Retinal pigment epithelial cell (primary cell): ENCODE data around the gene PADI4.

Source experiments
- DNase-seq: peaks from one replicate; pipeline ENCODE4 v3.0.0-alpha.2; 2010; ENCODE audit warnings: low read depth
- H3K4me3 ChIP-seq: 2 replicates; pipeline ENCODE4 v1.5.1; 2011; ENCODE audit warnings: mild to moderate bottlenecking, low read length, control low read depth, moderate library complexity
- TF ChIP-seq, protein P1 (sequence below): conservative IDR thresholded peaks from 2 replicates; pipeline ENCODE4 v1.5.1; 2011; ENCODE audit warnings: low read depth, low read length, control low read depth, inconsistent platforms

PADI4 gene

DNA sequence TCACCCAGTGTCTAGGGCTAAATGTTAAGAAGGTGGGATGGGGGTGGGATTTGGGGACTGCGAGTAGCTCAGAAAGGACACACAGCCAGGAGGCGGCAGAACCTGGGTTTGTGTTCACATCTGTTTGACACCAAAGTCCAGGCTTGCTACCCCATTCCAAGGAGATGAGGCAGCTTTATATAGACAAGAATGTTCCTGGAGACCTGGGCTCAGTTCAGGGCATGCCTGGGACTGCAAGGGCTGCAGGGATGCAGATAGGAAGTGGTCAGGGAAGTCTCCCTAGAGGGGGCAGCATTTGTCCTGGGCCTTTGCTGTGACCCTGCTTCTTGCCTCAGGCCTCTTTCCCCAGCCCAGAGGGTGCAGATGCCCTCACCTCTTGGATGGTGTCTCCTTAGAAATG is 42.8 kb upstream of the PADI4 start:
- no peak for DNase-seq
- TF ChIP-seq, protein P1, sequence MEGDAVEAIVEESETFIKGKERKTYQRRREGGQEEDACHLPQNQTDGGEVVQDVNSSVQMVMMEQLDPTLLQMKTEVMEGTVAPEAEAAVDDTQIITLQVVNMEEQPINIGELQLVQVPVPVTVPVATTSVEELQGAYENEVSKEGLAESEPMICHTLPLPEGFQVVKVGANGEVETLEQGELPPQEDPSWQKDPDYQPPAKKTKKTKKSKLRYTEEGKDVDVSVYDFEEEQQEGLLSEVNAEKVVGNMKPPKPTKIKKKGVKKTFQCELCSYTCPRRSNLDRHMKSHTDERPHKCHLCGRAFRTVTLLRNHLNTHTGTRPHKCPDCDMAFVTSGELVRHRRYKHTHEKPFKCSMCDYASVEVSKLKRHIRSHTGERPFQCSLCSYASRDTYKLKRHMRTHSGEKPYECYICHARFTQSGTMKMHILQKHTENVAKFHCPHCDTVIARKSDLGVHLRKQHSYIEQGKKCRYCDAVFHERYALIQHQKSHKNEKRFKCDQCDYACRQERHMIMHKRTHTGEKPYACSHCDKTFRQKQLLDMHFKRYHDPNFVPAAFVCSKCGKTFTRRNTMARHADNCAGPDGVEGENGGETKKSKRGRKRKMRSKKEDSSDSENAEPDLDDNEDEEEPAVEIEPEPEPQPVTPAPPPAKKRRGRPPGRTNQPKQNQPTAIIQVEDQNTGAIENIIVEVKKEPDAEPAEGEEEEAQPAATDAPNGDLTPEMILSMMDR, result no peak
- H3K4me3 ChIP-seq, result no peak overlapping the region

DNA sequence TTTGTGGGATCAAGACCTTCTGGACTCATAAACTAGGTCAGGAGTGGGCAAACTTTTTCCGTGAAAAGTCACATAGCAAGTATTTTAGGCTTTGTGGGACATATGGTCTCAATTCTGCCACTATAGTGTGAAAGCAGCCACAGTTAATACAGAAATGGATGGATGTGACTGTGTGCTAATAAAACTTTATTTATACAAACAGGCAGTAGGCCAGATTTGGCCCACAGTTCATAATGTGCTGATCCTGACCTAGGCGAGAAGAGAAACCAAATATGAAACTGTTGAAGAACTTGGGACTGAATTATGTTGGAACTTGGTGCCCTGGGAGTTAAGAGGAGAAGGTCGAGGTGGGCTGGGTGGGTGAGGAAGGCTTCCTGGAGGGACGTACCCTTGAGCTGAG is 42.0 kb upstream of the PADI4 start:
- DNase-seq, result no peak
- TF ChIP-seq, protein P1, result no peak
- H3K4me3 ChIP-seq, result no peak overlapping the region

DNA sequence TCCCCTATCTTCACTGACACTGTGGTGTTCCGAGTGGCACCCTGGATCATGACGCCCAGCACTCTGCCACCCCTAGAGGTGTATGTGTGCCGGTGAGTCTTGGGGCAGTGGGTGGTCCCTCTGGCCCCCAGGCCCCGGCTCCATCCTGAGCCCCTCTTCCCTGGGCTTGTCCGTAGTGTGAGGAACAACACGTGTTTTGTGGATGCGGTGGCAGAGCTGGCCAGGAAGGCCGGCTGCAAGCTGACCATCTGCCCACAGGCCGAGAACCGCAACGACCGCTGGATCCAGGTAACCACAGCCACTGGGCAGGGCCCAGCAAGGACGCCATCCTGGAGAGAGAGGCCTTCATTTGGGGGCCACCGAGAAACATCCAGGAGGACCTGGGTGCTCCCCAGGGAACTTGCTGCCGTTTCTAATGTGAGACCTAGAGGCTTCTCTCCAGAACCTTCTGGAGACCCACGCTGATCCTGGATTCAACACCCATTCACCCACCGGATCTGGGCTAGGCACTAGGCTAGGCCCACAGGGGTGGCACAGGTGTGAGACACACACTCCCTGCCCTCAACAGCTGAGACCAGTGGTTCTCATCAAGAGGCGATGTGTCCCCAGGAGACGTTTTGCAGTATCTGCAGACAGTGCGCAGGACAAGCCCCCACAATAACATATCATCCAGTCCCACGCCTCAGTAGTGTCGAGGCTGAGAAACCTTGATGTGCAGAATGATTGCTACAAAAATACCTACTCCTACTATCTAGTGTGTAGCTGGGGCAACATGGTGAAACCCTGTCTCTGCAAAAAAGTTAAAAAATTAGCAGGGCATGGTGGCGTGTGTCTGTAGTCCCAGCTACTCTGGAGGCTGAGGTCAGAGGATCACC is 36.9 kb upstream of the PADI4 start:
- TF ChIP-seq, protein P1, result no peak
- no peak overlapping the region for H3K4me3 ChIP-seq
- no peak for DNase-seq

DNA sequence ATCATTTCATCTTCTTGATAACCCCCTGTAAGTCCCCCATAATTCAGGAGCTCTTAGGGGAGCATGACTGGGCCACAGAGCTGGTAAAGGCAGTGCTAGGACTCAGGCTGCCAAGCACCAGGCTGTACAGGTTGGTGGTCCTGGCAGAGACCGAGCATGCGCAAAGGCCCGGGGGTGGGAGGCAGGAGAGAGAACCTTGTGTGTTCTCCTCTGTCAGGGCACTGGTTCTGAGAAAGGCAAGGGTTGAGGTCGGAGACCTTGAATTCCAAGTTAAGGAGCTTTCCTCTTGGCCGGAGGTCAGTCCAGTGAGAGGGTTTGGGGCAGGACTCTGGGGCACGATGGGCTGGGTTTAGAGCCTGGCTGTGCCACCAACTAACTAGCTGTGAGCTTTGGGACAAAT is 35.9 kb upstream of the PADI4 start:
- no peak for DNase-seq
- TF ChIP-seq, protein P1, result no peak
- H3K4me3 ChIP-seq, result no peak overlapping the region

DNA sequence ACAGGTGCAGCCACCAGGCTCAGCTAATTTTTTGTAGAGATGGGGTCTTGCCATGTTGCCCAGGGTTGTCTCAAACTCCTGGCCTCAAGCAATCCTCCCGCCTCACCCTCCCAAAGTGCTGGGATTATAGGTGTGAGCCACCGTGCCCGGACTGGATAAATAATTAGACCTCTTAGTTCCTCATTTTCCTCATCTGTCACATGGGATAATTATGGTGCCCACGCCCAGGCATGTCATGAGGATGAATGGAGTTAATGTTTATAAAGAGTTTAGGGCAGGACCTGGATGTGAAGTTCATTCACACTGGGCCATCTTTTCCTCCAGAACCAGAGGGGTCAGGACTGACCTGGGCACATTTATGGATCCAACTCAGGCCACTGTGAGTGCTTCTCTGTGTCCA is 35.4 kb upstream of the PADI4 start:
- TF ChIP-seq, protein P1, result no peak
- no peak for DNase-seq

DNA sequence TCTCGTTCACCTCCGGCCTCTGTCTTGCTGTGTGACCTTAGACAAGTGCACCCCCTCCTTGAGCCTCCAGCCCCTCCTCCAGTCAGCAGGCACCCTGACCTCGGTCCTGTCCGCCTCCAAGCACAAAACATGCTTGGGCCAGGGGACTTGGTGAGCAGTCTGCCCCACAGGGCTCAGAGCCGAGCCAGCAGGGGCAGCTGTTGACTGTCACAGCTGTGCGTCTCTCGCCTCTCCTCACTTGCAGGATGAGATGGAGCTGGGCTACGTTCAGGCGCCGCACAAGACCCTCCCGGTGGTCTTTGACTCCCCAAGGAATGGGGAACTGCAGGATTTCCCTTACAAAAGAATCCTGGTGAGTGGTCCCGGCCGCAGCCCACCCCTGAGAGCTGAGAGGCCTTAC is 34.9 kb upstream of the PADI4 start:
- TF ChIP-seq, protein P1, result no peak
- no peak for DNase-seq
- H3K4me3 ChIP-seq, result no peak overlapping the region

More for the DNA sequence above, 35.4 kb upstream of the PADI4 start:
- H3K4me3 ChIP-seq, result no peak overlapping the region
